GM19035 (cell line): ENCODE data around the gene NEDD9.

Experiments
- ATAC-seq: cut with Tn5 transposase; IDR thresholded peaks from one replicate; pipeline ENCODE4 v1.9.1; 2021; ENCODE audit not compliant: unreplicated experiment

The NEDD9 gene

GRCh38 chr6:11149551-11149950 is 82.9 kb downstream of the NEDD9 start:
- no peak for ATAC-seq

GRCh38 chr6:11146117-11146826 is 86.2 kb downstream of the NEDD9 start:
- ATAC-seq: no peak

GRCh38 chr6:11144393-11144851 is 88.0 kb downstream of the NEDD9 start:
- peak; percentile 89 for ATAC-seq

GRCh38 chr6:11143394-11144371 is 88.8 kb downstream of the NEDD9 start:
- no peak for ATAC-seq

GRCh38 chr6:11142296-11143027 is 90.0 kb downstream of the NEDD9 start:
- ATAC-seq: no peak

- no peak for ATAC-seq
Observed at GRCh38 chr6:11141295-11141694, 91.2 kb downstream of the NEDD9 start.

GRCh38 chr6:11140056-11140455 is 92.4 kb downstream of the NEDD9 start:
- ATAC-seq: no peak

- ATAC-seq: no peak
Observed at GRCh38 chr6:11139051-11139960, 93.2 kb downstream of the NEDD9 start.

- no peak for ATAC-seq
Observed at GRCh38 chr6:11136809-11137208, 95.7 kb downstream of the NEDD9 start.
